Stomach (tissue), 4 donors: ENCODE measurements around the gene XPO5.

Experiments
- POLR2A ChIP-seq, 4 donors: fragments of 450-650 bp; IDR thresholded peaks; one replicate each; pipeline ENCODE4 v1.6.1; 2016; ENCODE audit warnings: antibody characterized with exemption in 4 of 4, control low read depth in 2 of 4, mild to moderate bottlenecking in 1 of 4, moderate library complexity in 1 of 4
- TF ChIP-seq, protein P1 (sequence below), 7 experiments: fragments of 450-650 bp in 4 of 7; fragments of 200-600 bp in 3 of 7; sonication (generic) in 3 of 7; IDR thresholded peaks; one replicate each; pipeline ENCODE4 v1.5.1; 2016 to 2019; ENCODE audit warnings: antibody characterized with exemption in 7 of 7, control low read depth in 2 of 7, mild to moderate bottlenecking in 1 of 7

DNA sequence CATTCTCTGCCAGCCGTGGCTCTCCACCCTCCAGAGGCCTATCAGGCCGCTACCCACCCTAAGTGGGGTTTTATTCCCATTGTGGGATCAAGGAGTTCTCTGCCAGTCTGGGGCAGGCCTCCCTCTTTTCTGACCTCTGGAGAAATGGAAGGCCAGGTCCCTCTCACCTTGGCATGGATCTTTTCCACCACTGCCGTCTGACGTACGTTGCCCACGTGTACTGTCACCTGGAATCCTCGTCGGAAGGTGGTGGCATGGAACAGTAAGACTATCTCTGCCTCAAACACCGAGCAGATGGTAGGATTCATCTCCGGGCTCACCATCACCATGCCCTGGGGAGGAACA lies 46.0 kb upstream of the XPO5 start:
- TF ChIP-seq, protein P1, sequence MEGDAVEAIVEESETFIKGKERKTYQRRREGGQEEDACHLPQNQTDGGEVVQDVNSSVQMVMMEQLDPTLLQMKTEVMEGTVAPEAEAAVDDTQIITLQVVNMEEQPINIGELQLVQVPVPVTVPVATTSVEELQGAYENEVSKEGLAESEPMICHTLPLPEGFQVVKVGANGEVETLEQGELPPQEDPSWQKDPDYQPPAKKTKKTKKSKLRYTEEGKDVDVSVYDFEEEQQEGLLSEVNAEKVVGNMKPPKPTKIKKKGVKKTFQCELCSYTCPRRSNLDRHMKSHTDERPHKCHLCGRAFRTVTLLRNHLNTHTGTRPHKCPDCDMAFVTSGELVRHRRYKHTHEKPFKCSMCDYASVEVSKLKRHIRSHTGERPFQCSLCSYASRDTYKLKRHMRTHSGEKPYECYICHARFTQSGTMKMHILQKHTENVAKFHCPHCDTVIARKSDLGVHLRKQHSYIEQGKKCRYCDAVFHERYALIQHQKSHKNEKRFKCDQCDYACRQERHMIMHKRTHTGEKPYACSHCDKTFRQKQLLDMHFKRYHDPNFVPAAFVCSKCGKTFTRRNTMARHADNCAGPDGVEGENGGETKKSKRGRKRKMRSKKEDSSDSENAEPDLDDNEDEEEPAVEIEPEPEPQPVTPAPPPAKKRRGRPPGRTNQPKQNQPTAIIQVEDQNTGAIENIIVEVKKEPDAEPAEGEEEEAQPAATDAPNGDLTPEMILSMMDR (IDR thresholded peaks at IDR 0.05): no peak
- no peak for TF ChIP-seq POLR2A (IDR thresholded peaks at IDR 0.05)
